H1 (cell line): Measurements from ENCODE around the gene CHST2.

Source experiments
- CHD2 ChIP-seq: IDR thresholded peaks from 2 replicates; pipeline ENCODE4 v1.6.1; 2012; ENCODE audit warnings: low read length, improper control_type of control experiment
- CTCF ChIP-seq, 3 experiments: IDR thresholded peaks; 1 replicate in 2 of 3; 2 replicates in 1 of 3; pipeline versions ENCODE4 v1.5.1 to v1.6.1; 2011; ENCODE audit warnings: low read length in 3 of 3, mild to moderate bottlenecking in 3 of 3, inconsistent platforms in 2 of 3, low read depth in 1 of 3, moderate library complexity in 1 of 3; ENCODE audit not compliant: insufficient read depth in 1 of 3; ENCODE audit errors: control extremely low read depth in 1 of 3
- EP300 ChIP-seq, 2 experiments: IDR thresholded peaks; 1 replicate in 1 of 2; 2 replicates in 1 of 2; pipeline ENCODE4 v1.6.1; 2011 to 2012; ENCODE audit warnings: low read depth in 2 of 2, low read length in 2 of 2, mild to moderate bottlenecking in 2 of 2, borderline replicate concordance in 1 of 2, inconsistent platforms in 1 of 2, moderate library complexity in 1 of 2
- EZH2 ChIP-seq: fragments of 200-600 bp; sonication (generic); IDR thresholded peaks from 2 replicates; pipeline ENCODE4 v1.7.1; 2012; ENCODE audit warnings: low read depth, mild to moderate bottlenecking, moderate library complexity, low read length, inconsistent platforms; ENCODE audit not compliant: severe bottlenecking
- HDAC2 ChIP-seq, 2 experiments: fragments of 300-600 bp in 1 of 2; sonication (generic) in 1 of 2; IDR thresholded peaks; 2 replicates each; pipeline ENCODE4 v1.6.1; 2011 to 2012; ENCODE audit warnings: low read depth in 2 of 2, low read length in 2 of 2, mild to moderate bottlenecking in 2 of 2, moderate library complexity in 2 of 2, borderline replicate concordance in 1 of 2, inconsistent platforms in 1 of 2
- JUN ChIP-seq: IDR thresholded peaks from 2 replicates; pipeline ENCODE4 v1.6.1; 2011; ENCODE audit warnings: low read depth, mild to moderate bottlenecking, improper control_type of control experiment, low read length
- RBBP5 ChIP-seq: IDR thresholded peaks from 2 replicates; pipeline ENCODE4 v1.7.1; 2012; ENCODE audit warnings: low read depth, mild to moderate bottlenecking, inconsistent platforms, low read length, moderate library complexity, borderline replicate concordance
- SIN3A ChIP-seq, 2 experiments: IDR thresholded peaks in 1 of 2; conservative IDR thresholded peaks in 1 of 2; 2 replicates each; pipeline ENCODE4 v1.6.1; 2011 to 2012; ENCODE audit warnings: low read length in 2 of 2, improper control_type of control experiment in 1 of 2, low read depth in 1 of 2, mild to moderate bottlenecking in 1 of 2

GRCh38 chr3:143147707-143148106, 28.1 kb downstream of the CHST2 start:
- TF ChIP-seq HDAC2 (IDR thresholded peaks at IDR 0.05; ENCODE audit: borderline replicate concordance in 1 of 2, low read depth in 2 of 2, low read length in 2 of 2) (no peak), CTCF (IDR thresholded peaks at IDR 0.05; ENCODE audit: control extremely low read depth in 1 of 3, insufficient read depth in 1 of 3, low read depth in 1 of 3, low read length in 3 of 3) (no peak), RBBP5 (no peak), EP300 (IDR thresholded peaks at IDR 0.05; ENCODE audit: borderline replicate concordance in 1 of 2, low read depth in 2 of 2, low read length in 2 of 2) (no peak), CHD2 (no peak), SIN3A (conservative IDR thresholded peaks at IDR 0.05 in 1 of 2, IDR thresholded peaks at IDR 0.05 in 1 of 2; ENCODE audit: low read depth in 1 of 2, low read length in 2 of 2) (no peak), JUN (no peak), EZH2 (no peak)
